GM18951 (cell line): ENCODE data around the gene ADGRG7.

Experiments used
- POLR2A ChIP-seq: IDR thresholded peaks from 4 replicates; pipeline ENCODE4 v1.6.1; 2011; ENCODE audit warnings: mild to moderate bottlenecking; ENCODE audit not compliant: insufficient read length, insufficient read depth; ENCODE audit errors: extremely low read depth
- in situ Hi-C: fragments of 300-500 bp; cut with MboI; formaldehyde crosslinking; loops from one replicate; pipeline ENCODE4 v1.12.0; 2022; ENCODE audit warnings: low sequenced_read_pairs, mixed read lengths, inconsistent platforms; ENCODE audit not compliant: unreplicated experiment

The ADGRG7 gene

DNA sequence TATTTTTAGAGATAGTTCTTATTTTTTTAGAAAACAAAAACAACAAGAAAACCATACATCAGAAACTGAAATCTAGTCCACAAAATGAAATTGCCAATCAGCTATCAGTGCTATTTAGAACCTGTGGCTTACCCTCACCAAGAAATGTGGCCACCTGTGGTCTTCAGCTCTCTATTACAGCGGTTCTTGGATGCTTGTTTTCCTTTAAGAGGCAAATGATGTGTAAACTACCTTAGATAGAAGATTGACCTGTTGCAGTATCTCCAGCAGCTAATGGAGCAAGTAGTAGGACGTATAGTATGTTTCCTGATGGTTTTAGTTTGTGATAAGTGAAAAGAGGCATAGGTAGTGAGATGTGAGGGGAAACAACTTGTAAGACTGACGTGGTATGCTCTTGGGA, 121.1 kb downstream of the ADGRG7 start:
- in situ Hi-C loops: no loop called here
- no peak for TF ChIP-seq POLR2A

DNA sequence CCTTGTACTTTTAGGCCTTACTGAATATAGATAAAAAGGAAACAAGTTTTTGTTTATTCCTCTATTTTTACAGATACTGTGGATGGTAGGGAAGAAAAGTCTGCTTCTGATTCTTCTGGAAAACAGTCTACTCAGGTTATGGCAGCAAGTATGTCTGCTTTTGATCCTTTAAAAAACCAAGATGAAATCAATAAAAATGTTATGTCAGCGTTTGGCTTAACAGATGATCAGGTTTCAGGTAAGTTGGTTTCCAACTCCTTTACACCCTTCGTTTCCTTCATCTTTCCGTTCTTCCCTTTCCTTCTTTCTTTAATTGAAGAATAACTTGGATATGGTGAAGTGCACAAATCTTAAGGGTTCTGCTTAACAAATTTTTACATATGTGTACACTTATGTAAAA, 123.0 kb downstream of the ADGRG7 start:
- in situ Hi-C loops: no loop called here
- no peak for TF ChIP-seq POLR2A

GRCh38 chr3:100737334-100737733, 127.9 kb downstream of the ADGRG7 start:
- TF ChIP-seq POLR2A: no peak
- in situ Hi-C loops: no loop called here

GRCh38 chr3:100740207-100740606, 130.8 kb downstream of the ADGRG7 start:
- in situ Hi-C loops: no loop called here

GRCh38 chr3:100743535-100743934, 134.1 kb downstream of the ADGRG7 start:
- in situ Hi-C loops: no loop called here
- TF ChIP-seq POLR2A: no peak

More at GRCh38 chr3:100740207-100740606, 130.8 kb downstream of the ADGRG7 start:
- TF ChIP-seq POLR2A: no peak

DNA sequence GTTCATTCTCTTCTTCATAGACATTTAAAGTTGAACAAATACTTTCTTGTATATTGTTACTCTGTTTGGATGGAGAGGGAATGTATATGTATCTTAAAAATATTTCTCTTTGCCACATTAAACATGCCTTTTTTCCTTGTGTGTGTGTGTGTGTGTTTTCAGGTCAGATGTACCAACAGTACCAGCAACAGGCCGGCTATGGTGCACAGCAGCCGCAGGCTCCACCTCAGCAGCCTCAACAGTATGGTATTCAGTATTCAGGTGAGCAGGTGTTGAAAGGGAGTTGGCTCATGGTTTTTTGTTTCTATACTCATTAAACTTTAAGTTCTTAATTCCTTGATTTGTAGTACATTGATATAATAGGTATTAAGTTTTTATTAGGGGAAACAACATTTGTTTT, 135.3 kb downstream of the ADGRG7 start:
- in situ Hi-C loops: no loop called here

More for the DNA sequence above, 135.3 kb downstream of the ADGRG7 start:
- no peak for TF ChIP-seq POLR2A
